Lower leg skin (tissue), 3 donors: Measurements from ENCODE around the gene VWDE.

ENCODE experiments used
- POLR2A ChIP-seq, 2 donors: fragments of 450-650 bp; IDR thresholded peaks; one replicate each; pipeline ENCODE4 v1.6.1; 2016 to 2017; ENCODE audit warnings: antibody characterized with exemption in 2 of 2, mild to moderate bottlenecking in 1 of 2, moderate library complexity in 1 of 2
- TF ChIP-seq, protein P1 (sequence below), 3 donors: fragments of 450-650 bp; IDR thresholded peaks; one replicate each; pipeline ENCODE4 v1.5.1; 2016; ENCODE audit warnings: antibody characterized with exemption in 3 of 3, mild to moderate bottlenecking in 3 of 3, moderate library complexity in 2 of 3

DNA sequence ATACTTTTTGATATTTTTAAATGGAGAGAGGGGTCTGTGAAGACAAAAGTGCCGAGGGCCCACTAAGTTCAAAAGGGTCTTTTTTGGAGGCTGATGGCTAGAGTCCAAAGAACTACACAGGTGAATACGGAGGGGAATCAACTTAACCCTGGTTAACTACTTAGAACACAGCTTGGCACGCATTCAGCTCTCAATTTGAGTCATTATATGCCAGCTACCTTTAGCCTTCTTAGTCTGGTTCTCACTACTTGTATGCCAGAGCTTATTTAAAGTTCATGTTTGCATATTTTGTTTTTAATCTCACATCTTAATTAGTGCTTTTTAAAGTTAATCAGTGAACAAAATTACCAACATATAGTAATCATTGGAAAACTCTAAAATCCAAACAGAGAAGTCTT lies 80.8 kb downstream of the VWDE start:
- TF ChIP-seq, protein P1, sequence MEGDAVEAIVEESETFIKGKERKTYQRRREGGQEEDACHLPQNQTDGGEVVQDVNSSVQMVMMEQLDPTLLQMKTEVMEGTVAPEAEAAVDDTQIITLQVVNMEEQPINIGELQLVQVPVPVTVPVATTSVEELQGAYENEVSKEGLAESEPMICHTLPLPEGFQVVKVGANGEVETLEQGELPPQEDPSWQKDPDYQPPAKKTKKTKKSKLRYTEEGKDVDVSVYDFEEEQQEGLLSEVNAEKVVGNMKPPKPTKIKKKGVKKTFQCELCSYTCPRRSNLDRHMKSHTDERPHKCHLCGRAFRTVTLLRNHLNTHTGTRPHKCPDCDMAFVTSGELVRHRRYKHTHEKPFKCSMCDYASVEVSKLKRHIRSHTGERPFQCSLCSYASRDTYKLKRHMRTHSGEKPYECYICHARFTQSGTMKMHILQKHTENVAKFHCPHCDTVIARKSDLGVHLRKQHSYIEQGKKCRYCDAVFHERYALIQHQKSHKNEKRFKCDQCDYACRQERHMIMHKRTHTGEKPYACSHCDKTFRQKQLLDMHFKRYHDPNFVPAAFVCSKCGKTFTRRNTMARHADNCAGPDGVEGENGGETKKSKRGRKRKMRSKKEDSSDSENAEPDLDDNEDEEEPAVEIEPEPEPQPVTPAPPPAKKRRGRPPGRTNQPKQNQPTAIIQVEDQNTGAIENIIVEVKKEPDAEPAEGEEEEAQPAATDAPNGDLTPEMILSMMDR (IDR thresholded peaks at IDR 0.05): no peak
- TF ChIP-seq POLR2A (IDR thresholded peaks at IDR 0.05): no peak
